Lower lobe of right lung (tissue), 2 donors: Measurements from ENCODE around the gene CA12. TPM values are rescaled to one million over a fixed set of nuclear protein-coding genes. Genes with fewer than 3 reads are reported as not detected.

Experiments
- ATAC-seq, 2 donors: fragments of 200-7000 bp; cut with Tn5 transposase; one replicate each; pipeline ENCODE4 v1.9.1; 2020 to 2022; ENCODE audit warnings: mild to moderate bottlenecking in 2 of 2, moderate library complexity in 2 of 2
- DNase-seq: peaks from one replicate; pipeline ENCODE4 v3.0.0-alpha.2; 2020
- H3K27ac ChIP-seq: fragments of 200-600 bp; one replicate; pipeline ENCODE4 v1.8.0; 2022
- H3K27me3 ChIP-seq: fragments of 200-600 bp; one replicate; pipeline ENCODE4 v1.8.0; 2022; ENCODE audit warnings: low read depth
- H3K36me3 ChIP-seq: fragments of 200-600 bp; one replicate; pipeline ENCODE4 v1.8.0; 2022; ENCODE audit warnings: mild to moderate bottlenecking
- H3K4me1 ChIP-seq: fragments of 200-600 bp; one replicate; pipeline ENCODE4 v1.8.0; 2022
- H3K4me3 ChIP-seq: fragments of 200-600 bp; one replicate; pipeline ENCODE4 v1.8.0; 2022; ENCODE audit warnings: mild to moderate bottlenecking
- H3K9me3 ChIP-seq: fragments of 200-600 bp; one replicate; pipeline ENCODE4 v1.8.0; 2022
- intact Hi-C: fragments of 100-400 bp; cut with DNase I; formaldehyde crosslinking; loops from one replicate; pipeline ENCODE4 v1.11.0; 2022
- total RNA-seq: library from RNA; stranded (reverse); fragmentation: NEBNext Ultra II Directional; extraction: Animal tissue kit (Norgen Biotek cat#: 25700); gene quantifications from one replicate; pipeline ENCODE4 v1.2.1, GENCODE V29; 2021
- TF ChIP-seq, protein P1 (sequence below): fragments of 200-600 bp; IDR thresholded peaks from one replicate; pipeline ENCODE4 v1.8.0; 2022; ENCODE audit warnings: antibody characterized with exemption, mild to moderate bottlenecking
- donor health status: DM: no; HTN: yes; CAD: no; lungs with severe emphysema.

The CA12 gene
- total RNA-seq, 1 donor from 2014 or later, result 4.9 TPM

- peaks cover 27% of the 10 kb centered on the region for H3K4me1 ChIP-seq
- DNase-seq, result no peak
- H3K27me3 ChIP-seq, result peaks cover 20% of the 10 kb centered on the region
- no peaks in the 10 kb centered on the region for H3K36me3 ChIP-seq
- TF ChIP-seq, protein P1, sequence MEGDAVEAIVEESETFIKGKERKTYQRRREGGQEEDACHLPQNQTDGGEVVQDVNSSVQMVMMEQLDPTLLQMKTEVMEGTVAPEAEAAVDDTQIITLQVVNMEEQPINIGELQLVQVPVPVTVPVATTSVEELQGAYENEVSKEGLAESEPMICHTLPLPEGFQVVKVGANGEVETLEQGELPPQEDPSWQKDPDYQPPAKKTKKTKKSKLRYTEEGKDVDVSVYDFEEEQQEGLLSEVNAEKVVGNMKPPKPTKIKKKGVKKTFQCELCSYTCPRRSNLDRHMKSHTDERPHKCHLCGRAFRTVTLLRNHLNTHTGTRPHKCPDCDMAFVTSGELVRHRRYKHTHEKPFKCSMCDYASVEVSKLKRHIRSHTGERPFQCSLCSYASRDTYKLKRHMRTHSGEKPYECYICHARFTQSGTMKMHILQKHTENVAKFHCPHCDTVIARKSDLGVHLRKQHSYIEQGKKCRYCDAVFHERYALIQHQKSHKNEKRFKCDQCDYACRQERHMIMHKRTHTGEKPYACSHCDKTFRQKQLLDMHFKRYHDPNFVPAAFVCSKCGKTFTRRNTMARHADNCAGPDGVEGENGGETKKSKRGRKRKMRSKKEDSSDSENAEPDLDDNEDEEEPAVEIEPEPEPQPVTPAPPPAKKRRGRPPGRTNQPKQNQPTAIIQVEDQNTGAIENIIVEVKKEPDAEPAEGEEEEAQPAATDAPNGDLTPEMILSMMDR, result no peak
- ATAC-seq, result no peak
- H3K4me3 ChIP-seq, result no peak overlapping the region
- intact Hi-C loops, result no loop called here
- no peak overlapping the region for H3K27ac ChIP-seq
- no peaks in the 10 kb centered on the region for H3K9me3 ChIP-seq
Measured at GRCh38 chr15:63385911-63386531, 4.4 kb upstream of the CA12 start.

DNA sequence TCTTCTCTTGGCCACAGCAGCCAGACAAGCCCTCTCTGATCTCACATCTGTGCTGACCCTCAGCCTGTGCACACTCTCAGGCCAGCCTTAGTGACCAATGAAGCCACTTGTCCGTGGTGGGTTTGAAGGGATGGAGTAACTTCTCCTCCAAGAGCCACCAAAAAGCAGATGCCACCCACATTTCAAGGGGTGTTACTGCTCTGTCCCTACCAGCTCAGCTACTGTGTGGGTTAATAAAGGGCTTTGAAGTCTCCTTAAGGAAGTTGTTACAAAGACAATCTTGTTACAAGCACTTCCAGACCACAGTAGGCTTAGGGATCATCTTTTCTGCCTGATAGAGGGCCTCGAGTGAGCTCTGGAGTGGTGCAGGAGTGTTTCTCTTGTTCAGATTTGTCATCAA, 3.3 kb upstream of the CA12 start:
- Histone ChIP-seq H3K9me3 (no peaks in the 10 kb centered on the region), H3K4me3 (no peak overlapping the region), H3K4me1 (peaks cover 26% of the 10 kb centered on the region), H3K36me3 (no peaks in the 10 kb centered on the region), H3K27ac (no peak overlapping the region), H3K27me3 (peaks cover 31% of the 10 kb centered on the region)
- DNase-seq, result no peak
- no peak for ATAC-seq
- intact Hi-C loops, result no loop called here
- TF ChIP-seq, protein P1, result no peak

- Histone ChIP-seq H3K4me3 (no peak overlapping the region), H3K9me3 (no peaks in the 10 kb centered on the region), H3K27me3 (peaks cover 40% of the 10 kb centered on the region), H3K27ac (no peak overlapping the region), H3K4me1 (peaks cover 17% of the 10 kb centered on the region), H3K36me3 (no peaks in the 10 kb centered on the region)
- TF ChIP-seq, protein P1, result no peak
- DNase-seq (no peak), ATAC-seq (no peak)
- intact Hi-C loops, result no loop called here
Measured at GRCh38 chr15:63382966-63383710, 1.5 kb upstream of the CA12 start.

GRCh38 chr15:63380808-63381282, 801 bp downstream of the CA12 start:
- intact Hi-C loops, result no loop called here
- TF ChIP-seq, protein P1, result no peak
- no peak for DNase-seq
- no peak for ATAC-seq
- H3K9me3 ChIP-seq, result no peaks in the 10 kb centered on the region
- no peaks in the 10 kb centered on the region for H3K36me3 ChIP-seq
- H3K27me3 ChIP-seq, result peaks cover 44% of the 10 kb centered on the region
- H3K27ac ChIP-seq, result no peak overlapping the region
- H3K4me3 ChIP-seq, result peak overlapping the region; percentile 59
- H3K4me1 ChIP-seq, result peaks cover 17% of the 10 kb centered on the region

- Histone ChIP-seq H3K9me3 (no peaks in the 10 kb centered on the region), H3K36me3 (no peaks in the 10 kb centered on the region), H3K27me3 (peaks cover 44% of the 10 kb centered on the region), H3K4me1 (peaks cover 20% of the 10 kb centered on the region), H3K4me3 (peak overlapping the region; percentile 3), H3K27ac (no peak overlapping the region)
- no peak for DNase-seq
- ATAC-seq, result no peak
- intact Hi-C loops, result no loop called here
- TF ChIP-seq, protein P1, result no peak
Measured at GRCh38 chr15:63380151-63380807, 1.4 kb downstream of the CA12 start.
